GM03348 (cell line): ENCODE data around the gene TP53BP2.
"Not testable (repeated sequence)": the region's sequence is repeated elsewhere in the genome, so short reads cannot be mapped to it uniquely, and the experiment has no call there.

Source experiments
- DNase-seq: peaks from one replicate; pipeline ENCODE4 v3.0.0; 2012; ENCODE audit warnings: low spot score

The TP53BP2 gene, protein sequence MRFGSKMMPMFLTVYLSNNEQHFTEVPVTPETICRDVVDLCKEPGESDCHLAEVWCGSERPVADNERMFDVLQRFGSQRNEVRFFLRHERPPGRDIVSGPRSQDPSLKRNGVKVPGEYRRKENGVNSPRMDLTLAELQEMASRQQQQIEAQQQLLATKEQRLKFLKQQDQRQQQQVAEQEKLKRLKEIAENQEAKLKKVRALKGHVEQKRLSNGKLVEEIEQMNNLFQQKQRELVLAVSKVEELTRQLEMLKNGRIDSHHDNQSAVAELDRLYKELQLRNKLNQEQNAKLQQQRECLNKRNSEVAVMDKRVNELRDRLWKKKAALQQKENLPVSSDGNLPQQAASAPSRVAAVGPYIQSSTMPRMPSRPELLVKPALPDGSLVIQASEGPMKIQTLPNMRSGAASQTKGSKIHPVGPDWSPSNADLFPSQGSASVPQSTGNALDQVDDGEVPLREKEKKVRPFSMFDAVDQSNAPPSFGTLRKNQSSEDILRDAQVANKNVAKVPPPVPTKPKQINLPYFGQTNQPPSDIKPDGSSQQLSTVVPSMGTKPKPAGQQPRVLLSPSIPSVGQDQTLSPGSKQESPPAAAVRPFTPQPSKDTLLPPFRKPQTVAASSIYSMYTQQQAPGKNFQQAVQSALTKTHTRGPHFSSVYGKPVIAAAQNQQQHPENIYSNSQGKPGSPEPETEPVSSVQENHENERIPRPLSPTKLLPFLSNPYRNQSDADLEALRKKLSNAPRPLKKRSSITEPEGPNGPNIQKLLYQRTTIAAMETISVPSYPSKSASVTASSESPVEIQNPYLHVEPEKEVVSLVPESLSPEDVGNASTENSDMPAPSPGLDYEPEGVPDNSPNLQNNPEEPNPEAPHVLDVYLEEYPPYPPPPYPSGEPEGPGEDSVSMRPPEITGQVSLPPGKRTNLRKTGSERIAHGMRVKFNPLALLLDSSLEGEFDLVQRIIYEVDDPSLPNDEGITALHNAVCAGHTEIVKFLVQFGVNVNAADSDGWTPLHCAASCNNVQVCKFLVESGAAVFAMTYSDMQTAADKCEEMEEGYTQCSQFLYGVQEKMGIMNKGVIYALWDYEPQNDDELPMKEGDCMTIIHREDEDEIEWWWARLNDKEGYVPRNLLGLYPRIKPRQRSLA

DNA sequence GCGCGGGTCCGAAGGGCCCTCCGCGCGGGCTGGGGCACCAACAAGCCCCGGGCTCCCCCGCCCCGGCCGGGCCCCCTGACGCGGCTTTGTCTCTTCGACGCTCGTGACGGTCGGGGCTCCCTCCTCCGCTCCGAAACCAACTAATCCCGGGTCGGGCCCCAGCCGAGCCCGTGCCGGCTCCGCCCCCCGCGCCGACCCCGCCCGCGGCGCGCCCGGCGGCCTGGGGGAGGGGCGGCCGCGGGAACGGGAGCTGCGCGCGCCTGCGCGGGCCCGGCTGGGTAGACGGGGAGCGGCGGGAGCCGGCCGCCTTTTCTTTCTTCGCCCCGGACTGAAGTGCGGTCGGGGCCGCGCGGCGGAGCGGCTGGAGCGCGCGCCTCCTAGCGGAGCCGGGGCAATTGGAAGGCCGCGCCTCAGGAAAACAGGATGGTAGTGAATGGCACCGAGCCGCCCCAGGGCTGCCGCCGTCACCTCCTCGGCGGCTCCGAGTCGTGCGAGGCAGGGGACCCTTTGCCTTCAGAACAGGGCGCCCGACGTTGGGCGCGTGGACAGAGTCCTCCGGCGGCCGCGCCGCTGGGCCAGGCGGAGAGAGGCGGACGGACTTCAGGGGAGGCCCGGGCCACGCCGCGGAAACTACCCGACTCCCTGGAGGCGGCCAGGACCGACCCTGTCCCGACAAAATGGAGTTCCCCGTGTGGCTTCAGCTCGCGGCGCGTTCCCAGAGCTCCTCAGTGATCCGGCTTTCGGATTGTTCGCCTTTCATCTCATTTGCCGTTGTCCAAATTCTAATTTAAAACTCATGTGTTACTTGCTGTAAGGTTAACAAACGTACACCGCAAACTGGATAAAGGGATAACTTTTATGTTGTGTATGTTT lies at the start of gene TP53BP2:
Gene TP53BP2 (minus strand): TSS at position 138 of the 873 bp plus-strand sequence. CDS start 267 bp downstream, outside the sequence.
- peak; percentile 99 for DNase-seq

DNA sequence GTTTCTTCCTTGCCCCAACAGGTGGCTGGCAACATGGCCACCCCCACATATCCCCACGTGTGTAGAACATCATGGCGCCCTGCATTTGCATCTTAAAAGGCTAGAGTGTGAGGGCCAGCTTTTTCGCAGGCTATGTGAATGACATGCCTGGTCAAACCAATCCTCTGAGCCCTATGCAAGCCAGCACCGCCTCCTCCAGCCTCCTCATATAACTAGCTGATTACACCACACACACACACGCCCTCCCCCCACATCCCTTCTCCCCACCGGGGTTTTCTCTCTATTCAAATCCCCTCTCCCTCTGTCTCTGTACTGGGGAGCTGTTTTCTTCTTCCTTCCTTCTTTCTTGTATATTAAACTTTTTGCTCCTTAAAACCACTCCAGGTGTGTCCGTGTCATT lies 44.7 kb upstream of the TP53BP2 start:
- not testable (repeated sequence) for DNase-seq

DNA sequence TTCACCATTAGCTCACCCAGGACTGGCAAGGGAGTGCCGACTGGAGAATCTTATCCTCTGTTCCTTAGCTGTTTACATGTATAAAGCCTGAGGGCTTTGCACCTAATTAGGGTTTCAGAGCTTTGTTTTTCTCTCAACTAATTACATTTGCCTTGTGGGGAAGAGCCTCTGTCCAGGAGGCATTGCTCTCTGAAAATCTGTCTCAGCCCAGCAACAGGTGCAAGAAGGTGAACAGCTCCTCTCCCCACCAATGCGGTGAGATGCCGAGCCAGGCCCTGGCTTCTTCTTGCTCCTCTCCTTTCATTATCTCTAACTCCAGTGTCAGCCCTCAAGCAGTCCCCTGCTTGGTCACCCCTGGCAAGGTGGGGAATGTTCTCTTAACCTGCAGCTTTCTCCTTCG lies 43.6 kb upstream of the TP53BP2 start:
- not testable (repeated sequence) for DNase-seq

DNA sequence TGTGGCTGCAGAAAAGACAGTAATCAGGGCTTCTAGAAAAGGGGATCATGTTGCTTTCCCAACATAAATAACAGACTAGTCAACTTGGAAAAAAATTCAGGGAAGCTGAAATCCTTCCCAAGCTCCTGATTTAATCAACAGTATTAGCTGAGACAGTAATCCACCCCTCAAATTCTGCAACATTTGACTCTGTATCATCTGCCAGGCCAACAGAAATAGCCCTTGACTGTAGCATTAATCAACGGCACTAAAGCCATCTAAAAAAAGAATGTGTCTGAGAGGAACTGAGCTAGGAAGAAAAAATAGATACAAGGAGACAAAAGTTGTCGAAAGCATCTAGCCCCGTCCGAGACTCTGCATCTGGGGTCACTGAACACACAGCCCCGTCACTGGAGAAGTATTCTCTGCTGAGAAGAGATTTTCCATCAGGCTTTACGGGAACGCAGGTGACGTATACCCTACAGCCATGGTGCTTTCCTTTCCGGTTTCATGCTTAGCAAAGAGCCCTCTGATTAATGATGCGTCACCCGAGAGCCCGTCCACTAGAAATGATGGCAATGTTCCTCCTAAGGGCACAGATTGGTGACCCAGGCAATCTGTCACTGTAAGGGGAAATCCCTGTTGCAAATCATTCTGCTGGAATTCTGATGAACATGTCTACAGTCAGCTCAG lies 42.1 kb upstream of the TP53BP2 start:
- DNase-seq, result peak; percentile 85

DNA sequence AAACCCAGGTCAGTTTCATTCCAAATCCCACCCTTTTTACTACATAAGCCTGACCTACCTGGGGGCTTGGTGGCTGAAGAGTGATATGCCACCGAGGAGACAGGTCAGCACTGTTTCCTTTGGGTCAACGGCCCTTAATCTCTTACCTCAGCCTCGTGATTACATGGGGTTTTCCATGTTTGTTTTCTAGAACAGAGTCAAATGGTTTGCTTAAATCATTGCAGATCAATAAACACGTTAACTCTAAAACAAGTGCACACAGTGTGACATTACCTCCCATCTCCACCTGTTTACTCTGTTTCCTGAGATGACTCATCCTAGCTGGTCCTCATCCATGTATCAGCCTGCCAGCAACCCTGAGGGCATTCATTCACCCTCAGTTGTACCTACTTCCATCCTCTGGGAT lies 40.8 kb upstream of the TP53BP2 start:
- DNase-seq, result no peak

DNA sequence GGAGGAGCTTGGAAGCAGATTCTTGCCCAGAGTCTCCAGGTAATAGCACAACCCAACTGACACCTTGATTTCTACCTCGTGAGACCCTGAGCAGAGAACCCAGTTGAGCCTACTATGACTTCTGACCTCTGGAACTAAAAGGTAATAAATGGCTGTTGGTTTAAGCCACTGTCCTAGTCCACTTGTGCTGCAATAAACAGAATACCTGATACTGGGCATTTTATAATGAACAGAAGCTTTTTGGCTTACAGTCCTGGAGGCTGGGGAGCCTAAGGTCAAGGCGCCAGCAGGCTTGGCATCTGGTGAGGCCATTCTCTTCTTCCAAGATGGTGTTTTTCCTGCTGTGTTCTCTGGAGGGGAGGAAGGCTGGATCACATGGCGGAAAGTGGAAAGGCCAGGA lies 39.9 kb upstream of the TP53BP2 start:
- no peak for DNase-seq

DNA sequence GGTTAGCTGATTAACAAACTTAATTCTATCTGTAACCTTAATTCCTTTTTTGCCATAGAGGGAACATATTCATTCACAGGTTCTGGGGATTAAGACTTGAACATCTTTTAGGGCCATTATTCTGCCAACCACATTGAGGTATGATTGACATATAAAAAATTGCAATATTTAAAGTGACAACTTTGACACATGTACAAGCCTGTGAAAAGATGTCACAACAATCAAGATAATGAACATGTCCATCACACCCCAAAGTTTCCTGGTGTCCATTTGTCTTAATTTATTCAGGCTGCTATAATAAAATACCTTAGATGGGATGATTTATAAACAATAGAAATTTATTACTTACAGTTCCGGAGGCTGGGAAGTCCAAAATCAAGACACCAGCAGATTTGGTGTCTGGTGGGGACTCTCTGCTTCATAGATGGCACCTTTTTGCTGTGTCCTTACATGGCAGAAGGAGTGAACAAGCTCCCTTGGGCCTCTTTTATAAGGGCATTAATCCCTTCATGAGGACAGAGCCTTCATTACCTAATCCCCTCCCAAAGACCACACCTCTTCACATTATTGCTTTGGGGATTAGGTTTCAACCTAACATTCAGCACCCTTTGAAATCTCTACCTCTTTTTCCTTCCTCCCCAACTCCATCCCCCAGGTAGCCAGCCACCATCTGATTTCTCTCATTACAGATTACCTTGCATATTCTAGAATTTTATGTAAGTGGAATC lies 33.0 kb upstream of the TP53BP2 start:
- no peak for DNase-seq

DNA sequence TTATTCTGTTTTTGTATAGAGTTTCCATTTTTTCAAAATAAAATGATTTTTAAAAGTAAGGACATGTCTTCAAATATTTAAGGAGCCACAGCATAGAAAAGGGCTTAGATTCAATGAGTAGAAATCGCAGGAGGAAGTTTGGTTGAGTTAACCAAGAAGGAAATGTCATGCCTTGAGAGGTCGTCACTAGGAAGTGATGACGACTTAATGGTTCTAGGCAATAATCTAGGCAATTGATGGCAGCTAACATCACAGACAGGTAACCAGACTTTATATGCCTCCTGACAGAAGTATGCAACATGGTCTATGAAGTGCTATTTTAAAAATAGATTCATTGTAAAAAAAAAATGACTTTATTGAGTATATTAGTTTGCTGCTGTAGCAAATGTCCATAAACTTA lies 32.1 kb upstream of the TP53BP2 start:
- DNase-seq, result no peak

DNA sequence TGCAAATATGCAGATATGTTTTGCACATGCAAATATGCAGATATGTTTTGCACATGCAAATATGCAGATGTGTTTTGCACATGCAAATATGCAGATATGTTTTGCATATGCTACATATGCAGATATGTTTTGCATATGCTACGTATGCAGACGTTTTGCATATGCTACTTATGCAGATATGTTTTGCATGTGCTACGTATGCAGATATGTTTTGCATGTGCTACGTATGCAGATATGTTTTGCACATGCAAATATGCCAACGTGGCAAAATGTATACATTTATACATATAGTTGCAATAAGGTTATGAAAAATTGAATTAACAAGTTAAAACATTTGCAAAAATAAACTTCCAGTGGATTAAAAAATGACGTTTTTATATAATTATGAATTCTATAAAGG lies 30.8 kb upstream of the TP53BP2 start:
- DNase-seq, result no peak

DNA sequence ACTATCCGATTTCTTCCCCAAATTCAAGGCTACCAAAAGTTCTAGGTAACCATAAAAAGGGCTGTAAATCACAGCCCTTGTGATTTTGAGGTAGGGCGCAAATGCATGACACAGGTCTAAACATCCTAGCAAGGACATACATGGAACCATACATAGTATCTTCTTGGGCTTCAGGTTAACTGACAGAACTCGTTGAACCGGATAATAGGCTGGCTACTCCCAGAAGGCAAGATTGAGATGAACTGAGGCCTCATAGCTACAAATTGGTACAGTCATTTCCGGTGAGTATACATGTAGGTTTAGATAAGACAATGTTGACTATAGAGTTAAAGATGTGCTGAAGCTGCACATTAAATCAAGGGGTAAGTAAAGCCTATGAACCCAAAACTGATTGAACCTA lies 27.3 kb upstream of the TP53BP2 start:
- no peak for DNase-seq

DNA sequence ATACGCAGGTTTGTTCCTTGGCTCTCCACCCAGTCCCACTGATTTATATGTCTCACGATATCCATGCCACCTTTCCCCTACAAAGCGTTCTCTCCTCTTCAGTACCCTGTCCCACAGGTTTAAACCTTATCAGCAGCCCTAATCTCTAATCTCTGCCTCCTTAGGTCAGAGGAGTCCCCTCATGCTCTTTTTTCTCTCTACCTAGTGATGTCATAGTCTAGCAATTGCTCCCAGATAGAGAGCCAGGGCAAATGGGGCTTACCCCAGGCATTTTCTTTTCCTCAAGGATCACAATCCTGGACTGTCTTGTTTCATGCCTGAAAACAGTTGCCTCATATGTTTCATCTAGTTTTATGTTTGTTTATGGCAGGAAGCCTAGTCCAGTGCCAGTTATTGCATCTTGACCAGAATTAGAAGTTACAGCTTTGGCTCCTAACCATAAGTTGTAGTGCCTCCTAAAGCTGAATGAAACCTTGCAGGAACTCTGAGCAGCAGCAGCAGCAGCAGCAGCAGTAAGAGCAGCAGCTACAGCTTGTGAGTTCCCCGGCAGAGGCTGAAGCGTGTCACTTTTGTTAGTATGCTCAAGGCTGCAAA lies 26.7 kb upstream of the TP53BP2 start:
- no peak for DNase-seq

DNA sequence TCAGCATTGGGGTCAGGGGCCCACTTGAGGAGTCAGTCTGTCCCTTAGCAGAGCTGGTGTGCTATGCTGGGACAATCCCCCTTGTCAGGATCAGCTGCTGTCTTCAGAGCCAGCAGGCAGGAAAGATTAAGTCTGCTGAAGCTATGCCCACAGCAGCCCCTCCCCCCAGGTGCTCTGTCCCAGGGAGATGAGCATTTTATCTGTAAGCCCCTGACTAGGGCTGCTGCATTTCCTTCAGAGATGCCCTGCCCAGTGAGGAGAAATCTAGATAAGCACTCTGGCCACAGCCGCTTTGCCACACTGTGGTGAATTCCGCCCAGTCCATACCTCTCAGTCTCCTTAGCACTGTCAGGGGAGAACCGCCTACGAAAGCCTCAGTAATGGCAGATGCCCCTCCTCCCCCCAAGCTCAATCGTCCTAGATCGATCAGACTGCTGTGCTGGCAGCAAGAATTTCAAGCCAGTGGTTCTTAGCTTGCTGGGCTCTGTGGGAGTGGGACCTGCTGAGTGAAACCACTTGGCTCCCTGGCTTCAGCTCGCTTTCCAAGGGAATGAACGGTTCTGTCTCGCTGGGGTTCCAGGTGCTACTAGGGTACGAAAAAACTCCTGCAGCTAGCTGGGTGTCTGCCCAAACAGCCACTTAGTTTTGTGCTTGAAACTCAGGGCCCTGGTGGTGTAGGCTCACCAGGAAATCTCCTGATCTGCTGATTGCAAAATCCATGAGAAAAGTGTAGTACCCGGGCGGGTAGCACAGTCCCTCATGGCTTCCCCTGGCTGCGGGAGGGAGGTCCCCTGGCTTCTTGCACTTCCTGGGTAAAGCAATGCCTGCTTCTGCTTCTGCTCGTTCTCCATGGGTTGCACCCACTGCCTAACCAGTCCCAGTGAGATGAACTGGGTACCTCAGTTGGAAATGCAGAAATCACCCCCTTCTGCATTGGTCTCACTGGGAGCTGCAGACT lies 25.1 kb upstream of the TP53BP2 start:
- DNase-seq, result no peak

DNA sequence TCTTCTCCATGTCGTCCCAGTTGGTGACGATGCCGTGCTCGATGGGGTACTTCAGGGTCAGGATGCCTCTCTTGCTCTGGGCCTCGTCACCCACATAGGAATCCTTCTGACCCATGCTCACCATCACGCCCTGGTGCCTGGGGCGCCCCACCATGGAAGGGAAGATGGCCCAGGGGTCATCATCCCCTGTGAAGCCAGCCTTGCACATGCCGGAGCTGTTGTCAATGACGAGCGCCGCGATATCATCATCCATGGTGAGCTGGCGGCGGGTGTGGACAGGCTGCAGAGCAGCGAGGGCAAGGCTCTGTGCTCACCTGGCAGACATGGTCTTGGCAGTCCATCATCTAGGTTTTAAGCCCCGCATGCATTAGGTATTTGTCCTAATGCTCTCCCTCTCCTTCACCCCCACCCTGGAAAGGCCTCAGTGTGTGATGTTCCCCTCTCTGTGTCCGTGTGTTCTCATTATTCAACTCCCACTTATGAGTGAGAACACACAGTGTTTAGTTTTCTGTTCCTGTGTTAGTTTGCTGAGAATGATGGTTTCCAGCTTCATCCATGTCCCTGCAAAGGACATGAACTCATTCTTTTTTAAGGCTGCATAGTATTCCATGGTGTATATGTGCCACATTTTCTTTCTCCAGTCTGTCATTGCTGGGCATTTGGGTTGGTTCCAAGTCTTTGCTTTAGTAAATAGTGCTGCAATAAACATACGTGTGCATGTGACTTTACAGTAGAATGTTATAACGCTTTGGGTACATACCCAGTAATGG lies 19.0 kb upstream of the TP53BP2 start:
- not testable (repeated sequence) for DNase-seq

DNA sequence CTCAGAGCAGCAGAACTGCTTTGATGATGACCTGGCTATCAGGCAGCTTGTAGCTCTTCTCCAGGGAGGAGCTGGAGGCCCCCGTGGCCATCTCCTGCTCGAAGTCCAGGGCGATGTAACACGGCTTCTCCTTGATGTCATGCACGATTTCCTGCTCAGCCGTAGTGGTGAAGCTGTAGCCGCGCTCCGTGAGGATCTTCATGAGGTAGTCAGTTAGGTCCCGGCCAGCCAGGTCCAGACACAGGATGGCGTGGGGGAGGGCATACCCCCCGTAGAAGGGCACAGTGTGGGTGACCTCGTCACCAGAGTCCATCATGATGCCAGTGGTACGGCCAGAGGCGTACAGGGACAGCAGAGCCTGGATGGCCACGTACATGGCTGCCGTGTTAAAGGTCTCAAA lies 18.3 kb upstream of the TP53BP2 start:
- DNase-seq, result no peak

DNA sequence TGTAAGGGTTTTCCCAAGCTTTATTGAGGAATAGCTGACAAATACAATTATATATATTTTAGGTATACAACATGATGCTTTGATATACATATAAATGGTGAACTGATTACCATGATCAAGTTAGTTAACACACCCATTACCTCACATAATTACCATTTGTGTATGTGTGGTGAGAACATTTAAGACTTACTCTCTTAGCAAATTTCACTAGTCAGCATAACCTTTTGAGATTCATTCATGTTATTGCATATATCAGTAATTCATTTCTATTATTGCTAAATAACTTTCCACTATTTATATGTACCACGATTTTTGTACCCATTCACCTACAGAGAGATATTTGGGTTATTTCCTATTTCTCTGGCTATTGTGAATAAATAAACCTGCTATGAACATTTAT lies 16.2 kb upstream of the TP53BP2 start:
- DNase-seq, result no peak

DNA sequence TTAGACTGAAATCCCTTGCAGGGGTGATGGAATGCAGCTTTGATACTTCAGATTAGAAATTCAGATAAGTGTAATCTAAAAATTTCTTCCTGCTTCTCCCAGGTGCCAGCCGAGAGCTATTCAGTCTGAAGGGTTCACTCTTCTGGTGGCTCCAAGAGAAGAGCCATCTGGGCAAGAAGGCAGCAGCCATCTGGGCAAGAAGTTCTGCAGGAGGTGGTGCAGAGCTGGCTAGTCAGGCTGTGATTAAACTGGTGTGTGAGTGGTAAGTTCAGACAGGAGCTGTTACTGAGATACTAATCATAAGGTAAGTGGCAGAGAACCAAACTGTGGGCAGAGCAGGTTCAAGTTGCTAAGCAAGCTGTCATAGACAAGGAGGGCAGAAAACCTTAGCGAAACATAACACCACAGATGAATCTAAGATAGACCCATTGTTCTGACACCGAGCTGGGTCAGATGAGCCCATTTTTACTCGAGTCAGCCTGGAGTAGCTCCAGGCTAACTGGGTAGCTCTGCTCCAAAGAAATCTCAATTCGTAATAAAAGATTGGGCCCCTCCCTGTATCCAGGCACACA lies 14.4 kb upstream of the TP53BP2 start:
- DNase-seq, result no peak

DNA sequence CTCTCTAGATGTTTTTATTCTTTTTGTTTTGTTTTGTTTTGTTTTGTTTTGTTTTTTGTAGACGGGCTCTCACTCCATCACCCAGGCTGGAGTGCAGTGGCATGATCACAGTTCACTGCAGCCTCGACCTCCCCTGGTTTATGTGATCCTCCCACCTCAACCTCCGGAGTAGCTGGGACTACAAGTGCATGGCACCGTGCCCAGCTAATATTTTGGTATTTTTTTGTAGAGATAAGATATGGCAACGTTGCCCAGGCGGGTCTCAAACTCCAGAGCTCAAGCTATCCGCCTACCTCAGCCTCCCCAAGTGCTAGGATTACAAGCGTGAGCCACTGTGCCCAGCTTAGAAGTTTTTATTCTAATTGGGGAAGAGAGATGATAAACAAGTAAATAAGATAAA lies 13.3 kb upstream of the TP53BP2 start:
- no peak for DNase-seq

DNA sequence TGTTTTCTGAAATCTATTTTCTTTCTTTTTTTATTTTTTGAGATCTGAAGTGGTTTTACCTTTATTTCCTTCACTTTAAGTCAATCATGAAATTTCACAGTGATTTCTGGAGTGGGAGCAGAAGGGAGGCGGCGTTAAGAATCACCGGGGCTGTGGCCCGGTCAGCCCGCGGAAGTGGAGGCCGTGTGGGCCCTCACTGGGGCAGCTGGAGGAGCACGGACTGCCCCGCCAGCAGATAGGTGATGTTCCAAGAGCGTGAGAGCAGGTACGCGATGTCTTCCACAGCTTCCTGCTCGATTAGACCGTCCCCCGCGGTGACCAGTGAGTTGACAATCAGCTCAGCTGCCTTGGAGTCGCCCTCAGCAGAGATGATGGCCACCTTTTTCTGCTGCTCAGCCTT lies 10.6 kb upstream of the TP53BP2 start:
- DNase-seq, result no peak
